Aorta (tissue), 5 donors: ENCODE measurements around the gene TGM5. TPM values are rescaled to one million over a fixed set of nuclear protein-coding genes. Genes with fewer than 3 reads are reported as not detected.

Experiments used
- ATAC-seq: fragments of 200-7000 bp; cut with Tn5 transposase; one replicate; pipeline ENCODE4 v1.9.1; 2022; ENCODE audit warnings: moderate library complexity; ENCODE audit not compliant: low FRiP score
- DNase-seq, 2 donors: peaks; one replicate each; pipeline ENCODE4 v3.0.0-alpha.2; 2020
- H3K27ac ChIP-seq, 2 donors: one replicate each; pipeline ENCODE4 v1.5.1; 2013; ENCODE audit warnings: low read length in 2 of 2, mild to moderate bottlenecking in 2 of 2, moderate library complexity in 2 of 2, control low read depth in 1 of 2, inconsistent platforms in 1 of 2, low read depth in 1 of 2
- H3K27me3 ChIP-seq, 2 donors: one replicate each; pipeline ENCODE4 v1.6.1; 2013; ENCODE audit warnings: control low read depth in 1 of 2, low read length in 1 of 2, mild to moderate bottlenecking in 1 of 2, moderate library complexity in 1 of 2; ENCODE audit not compliant: insufficient read depth in 2 of 2, control insufficient read depth in 1 of 2
- H3K36me3 ChIP-seq, 2 donors: one replicate each; pipeline ENCODE4 v1.6.1; 2013; ENCODE audit warnings: control low read depth in 1 of 2, low read length in 1 of 2, mild to moderate bottlenecking in 1 of 2; ENCODE audit not compliant: insufficient read depth in 2 of 2, control insufficient read depth in 1 of 2
- H3K4me1 ChIP-seq, 2 donors: one replicate each; pipeline ENCODE4 v1.6.1; 2013; ENCODE audit warnings: low read length in 2 of 2, control low read depth in 1 of 2, mild to moderate bottlenecking in 1 of 2, moderate library complexity in 1 of 2; ENCODE audit not compliant: insufficient read depth in 2 of 2, control insufficient read depth in 1 of 2
- H3K4me3 ChIP-seq, 2 donors: one replicate each; pipeline ENCODE4 v1.5.1; 2013; ENCODE audit warnings: low read length in 2 of 2, control low read depth in 1 of 2, mild to moderate bottlenecking in 1 of 2
- H3K9me3 ChIP-seq: one replicate; pipeline ENCODE4 v1.6.1; 2013; ENCODE audit warnings: mild to moderate bottlenecking, low read length; ENCODE audit not compliant: control insufficient read depth
- WGBS, 2 donors: extraction: QIAGEN DNeasy Blood & Tissue Kit; methylation state at CpG; one replicate each; pipeline ENCODE4 v1.1.7; 2013; 5-methylcytosine and 5-hydroxymethylcytosine counted together
- intact Hi-C, 2 donors: fragments of 100-400 bp; cut with DNase I; formaldehyde crosslinking; loops; one replicate each; pipeline versions ENCODE4 v1.14.2 to v1.15.0; 2022
- long read RNA-seq, 2 donors: library from polyadenylated mRNA; unstranded; transcript quantifications; one replicate each; pipeline ENCODE4 v2.0.0, GENCODE V29; 2020 to 2021
- polyA plus RNA-seq, 2 donors: library from polyadenylated mRNA; stranded (reverse); fragments of 200-250 nt; gene quantifications; one replicate each; pipeline ENCODE4 v1.2.3, GENCODE V29; 2013
- total RNA-seq, 2 donors: library from RNA; stranded (reverse); fragmentation: NEBNext Ultra II Directional; extraction: Animal tissue kit (Norgen Biotek cat#: 25700); gene quantifications; one replicate each; pipeline ENCODE4 v1.2.1, GENCODE V29; 2021
- donor health status: healthy with polysubstance abuse.
- donor health status: Bipolar disorder and iron deficiency.
- donor health status: DM: no; HTN: no; CAD: no.
- donor health status: DM: no; HTN: no; CAD: no.
- donor health status: DM: yes; HTN: yes; CAD: no.

The TGM5 gene, protein sequence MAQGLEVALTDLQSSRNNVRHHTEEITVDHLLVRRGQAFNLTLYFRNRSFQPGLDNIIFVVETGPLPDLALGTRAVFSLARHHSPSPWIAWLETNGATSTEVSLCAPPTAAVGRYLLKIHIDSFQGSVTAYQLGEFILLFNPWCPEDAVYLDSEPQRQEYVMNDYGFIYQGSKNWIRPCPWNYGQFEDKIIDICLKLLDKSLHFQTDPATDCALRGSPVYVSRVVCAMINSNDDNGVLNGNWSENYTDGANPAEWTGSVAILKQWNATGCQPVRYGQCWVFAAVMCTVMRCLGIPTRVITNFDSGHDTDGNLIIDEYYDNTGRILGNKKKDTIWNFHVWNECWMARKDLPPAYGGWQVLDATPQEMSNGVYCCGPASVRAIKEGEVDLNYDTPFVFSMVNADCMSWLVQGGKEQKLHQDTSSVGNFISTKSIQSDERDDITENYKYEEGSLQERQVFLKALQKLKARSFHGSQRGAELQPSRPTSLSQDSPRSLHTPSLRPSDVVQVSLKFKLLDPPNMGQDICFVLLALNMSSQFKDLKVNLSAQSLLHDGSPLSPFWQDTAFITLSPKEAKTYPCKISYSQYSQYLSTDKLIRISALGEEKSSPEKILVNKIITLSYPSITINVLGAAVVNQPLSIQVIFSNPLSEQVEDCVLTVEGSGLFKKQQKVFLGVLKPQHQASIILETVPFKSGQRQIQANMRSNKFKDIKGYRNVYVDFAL
- under 1 TPM in 1 of 2 donors, not detected in 1; 0.84 TPM for total RNA-seq
- not detected for polyA plus RNA-seq
- long read RNA-seq, donor 1, result 0 reads
- long read RNA-seq, donor 2, partial matches to known transcripts, result 0 of 1 reads
- long read RNA-seq, donor 2, other reads (novel, unspliced or antisense), result 1 of 1 reads

DNA sequence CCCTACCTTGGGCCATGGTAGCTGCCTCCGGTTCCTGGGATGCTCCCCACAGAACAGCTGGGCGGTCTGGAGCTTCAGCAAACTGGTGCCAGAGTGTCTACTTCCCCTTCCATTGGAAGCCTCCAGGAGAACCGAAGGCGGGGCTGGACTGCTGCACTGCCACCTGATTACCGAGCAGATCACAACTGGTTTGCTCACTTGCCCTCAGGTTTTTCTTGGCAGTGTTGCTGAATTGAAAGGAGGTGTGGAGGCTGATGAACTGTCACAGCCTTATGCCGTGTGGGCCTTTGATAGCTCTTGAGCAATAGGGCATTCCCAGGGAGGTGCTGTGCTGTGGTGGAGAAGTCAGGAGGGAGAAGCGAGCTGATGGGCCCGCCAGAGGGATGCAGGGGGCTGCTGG lies at the start of gene TGM5:
TGM5 (minus strand) TSS at position 95 of the 400 bp plus-strand sequence; CDS start at position 16, 79 bp downstream.
- H3K27ac ChIP-seq, result no peak within 1 kb of the TSS
- DNase-seq (no peak), ATAC-seq (no peak)
- H3K36me3 ChIP-seq, result no peaks in the 10 kb centered on the region
- no peak within 1 kb of the TSS for H3K4me3 ChIP-seq
- WGBS, 2 donors, result 78 to 83% methylated on average over 8 of the region's 8 CpGs
- intact Hi-C loops, result no loop called here
- H3K27me3 ChIP-seq, result no peaks in the 10 kb centered on the region
- H3K4me1 ChIP-seq, result no peaks in the 10 kb centered on the region
- no peaks in the 10 kb centered on the region for H3K9me3 ChIP-seq

DNA sequence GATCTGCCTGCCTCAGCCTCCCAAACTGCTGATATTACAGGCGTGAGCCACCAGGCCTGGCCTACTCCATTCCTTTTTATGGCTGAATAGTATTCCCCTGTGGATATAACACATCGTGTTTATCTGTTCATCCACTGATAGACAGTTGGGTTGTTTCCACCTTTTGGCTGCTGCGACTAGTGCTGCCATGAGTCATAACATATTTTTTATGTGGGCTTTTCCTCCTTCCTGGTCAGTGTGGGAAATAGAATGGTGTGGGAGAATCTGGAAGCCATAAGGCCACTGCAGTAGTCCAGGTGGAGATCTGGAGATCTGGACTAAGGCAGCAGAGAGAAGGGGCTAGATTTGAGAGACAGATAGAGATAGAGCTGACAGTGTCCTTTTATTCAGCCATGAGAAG lies 47.4 kb upstream of the TGM5 start:
- H3K9me3 ChIP-seq, result peaks cover 2% of the 10 kb centered on the region
- intact Hi-C loops, result no loop called here
- H3K36me3 ChIP-seq, result no peaks in the 10 kb centered on the region
- no peaks in the 10 kb centered on the region for H3K27me3 ChIP-seq
- no peak overlapping the region for H3K4me3 ChIP-seq
- no peak overlapping the region for H3K27ac ChIP-seq
- WGBS, 2 donors, result 54 to 55% methylated on average over 3 of the region's 3 CpGs
- H3K4me1 ChIP-seq, result no peaks in the 10 kb centered on the region
- no peak for DNase-seq
- no peak for ATAC-seq

DNA sequence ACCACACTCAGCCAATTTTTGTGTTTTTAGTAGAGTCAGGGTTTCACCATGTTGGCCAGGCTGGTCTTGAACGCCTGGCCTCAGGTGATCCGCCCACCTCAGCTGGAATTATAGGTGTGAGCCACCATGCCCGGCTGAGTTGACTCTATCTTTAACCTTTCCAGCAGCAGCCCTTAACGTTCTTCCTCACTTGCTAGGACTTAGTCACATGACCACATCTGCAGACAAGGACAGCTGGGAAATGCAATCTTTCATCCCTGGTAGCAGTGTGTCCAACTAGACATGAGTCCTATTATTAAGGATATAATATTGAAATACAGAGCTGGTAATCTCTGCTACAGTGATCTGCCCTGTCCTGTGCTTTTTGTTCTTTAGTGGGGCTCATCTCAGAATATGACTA lies 45.6 kb upstream of the TGM5 start:
- 59 to 64% methylated on average over 4 of the region's 4 CpGs for WGBS, 2 donors
- Histone ChIP-seq H3K36me3 (no peaks in the 10 kb centered on the region), H3K27me3 (no peaks in the 10 kb centered on the region), H3K9me3 (peaks cover 2% of the 10 kb centered on the region), H3K4me3 (no peak overlapping the region), H3K27ac (no peak overlapping the region), H3K4me1 (no peaks in the 10 kb centered on the region)
- intact Hi-C loops, result no loop called here
- ATAC-seq (no peak), DNase-seq (no peak)

DNA sequence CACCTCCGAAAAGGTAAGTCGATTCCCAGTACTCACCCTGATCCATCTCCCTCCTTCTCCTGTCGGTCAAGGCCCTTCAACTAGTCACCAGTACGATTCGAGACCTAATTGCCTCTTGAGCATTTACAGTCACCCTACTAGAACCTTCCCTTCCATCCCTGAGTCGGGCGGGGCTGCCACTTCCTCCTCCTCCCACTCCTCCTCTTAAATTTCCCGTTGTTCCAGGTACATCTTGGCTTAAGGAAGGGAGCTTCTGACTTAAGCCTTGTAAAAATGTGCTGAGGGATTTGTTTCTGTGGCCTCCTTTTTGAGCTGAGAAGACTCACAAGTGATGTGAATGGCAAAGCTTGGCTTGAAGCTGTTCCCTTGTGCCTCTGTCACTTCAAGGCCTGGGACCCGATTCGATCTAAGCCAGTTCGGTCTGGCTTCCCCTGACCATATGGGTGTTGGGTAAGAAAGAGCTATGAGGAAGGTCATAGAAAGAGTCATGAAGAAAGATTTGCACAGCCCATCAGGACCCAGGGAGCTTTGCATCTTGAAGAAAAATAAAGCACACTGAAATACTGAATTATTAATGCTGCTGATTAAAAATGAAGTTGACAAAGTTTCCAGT lies 35.6 kb upstream of the TGM5 start, which contains the start of gene TGM7:
TGM7 (minus strand) TSS at position 51 of the 613 bp plus-strand sequence.
- 87 to 91% methylated on average over 11 of the region's 11 CpGs for WGBS, 2 donors
- Histone ChIP-seq H3K4me3 (no peak within 1 kb of the TSS), H3K4me1 (no peaks in the 10 kb centered on the region), H3K36me3 (no peaks in the 10 kb centered on the region), H3K27ac (no peak within 1 kb of the TSS), H3K9me3 (no peaks in the 10 kb centered on the region), H3K27me3 (no peaks in the 10 kb centered on the region)
- no peak for ATAC-seq
- DNase-seq, result no peak
- intact Hi-C loops, result no loop called here

DNA sequence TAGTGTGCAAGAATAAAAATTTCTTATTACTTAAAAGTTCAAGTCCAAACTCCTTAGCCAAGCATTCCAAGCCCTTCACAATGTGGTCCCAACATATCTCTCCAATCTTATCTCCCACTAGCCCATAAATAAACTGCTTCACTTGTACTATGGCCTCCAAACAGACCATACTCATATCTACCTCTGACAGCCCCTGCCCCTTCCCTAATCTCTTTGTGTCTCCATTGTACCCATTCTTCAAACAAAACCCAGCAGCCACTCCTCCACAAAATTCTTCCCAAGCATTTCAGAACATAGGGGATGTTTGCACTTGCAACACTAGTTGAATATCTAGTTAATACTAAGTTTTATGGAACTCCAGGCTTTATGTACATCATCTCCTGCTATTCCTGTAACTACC lies 33.2 kb upstream of the TGM5 start:
- Histone ChIP-seq H3K9me3 (no peaks in the 10 kb centered on the region), H3K4me1 (no peaks in the 10 kb centered on the region), H3K4me3 (no peak overlapping the region), H3K27ac (no peak overlapping the region), H3K36me3 (no peaks in the 10 kb centered on the region), H3K27me3 (no peaks in the 10 kb centered on the region)
- DNase-seq, result no peak
- intact Hi-C loops, result no loop called here
- ATAC-seq, result no peak

DNA sequence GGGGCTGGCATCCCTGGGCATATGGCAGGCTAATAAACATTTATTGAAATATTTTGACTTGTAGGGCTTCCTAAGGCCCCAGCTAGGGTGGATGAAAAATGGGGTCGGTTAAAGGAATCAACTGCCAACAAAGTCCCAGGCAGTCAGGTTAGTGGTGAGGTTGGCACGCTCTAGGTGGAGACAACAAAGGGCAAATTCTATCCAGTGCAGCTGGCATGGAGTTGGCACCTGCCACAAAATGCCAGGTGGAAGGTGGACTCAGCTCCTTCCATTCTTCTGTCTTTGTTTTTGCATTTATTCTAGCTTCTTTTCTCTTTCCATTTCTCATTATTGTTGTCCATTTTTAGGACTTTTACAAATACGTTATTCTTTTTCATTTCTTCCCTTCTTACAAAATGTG lies 32.7 kb upstream of the TGM5 start:
- no peaks in the 10 kb centered on the region for H3K27me3 ChIP-seq
- no peak for ATAC-seq
- H3K9me3 ChIP-seq, result no peaks in the 10 kb centered on the region
- H3K36me3 ChIP-seq, result no peaks in the 10 kb centered on the region
- no peak for DNase-seq
- H3K4me3 ChIP-seq, result no peak overlapping the region
- intact Hi-C loops, result no loop called here
- H3K4me1 ChIP-seq, result no peaks in the 10 kb centered on the region
- WGBS, 2 donors, result 90% methylated on average over 3 of the region's 3 CpGs
- no peak overlapping the region for H3K27ac ChIP-seq

DNA sequence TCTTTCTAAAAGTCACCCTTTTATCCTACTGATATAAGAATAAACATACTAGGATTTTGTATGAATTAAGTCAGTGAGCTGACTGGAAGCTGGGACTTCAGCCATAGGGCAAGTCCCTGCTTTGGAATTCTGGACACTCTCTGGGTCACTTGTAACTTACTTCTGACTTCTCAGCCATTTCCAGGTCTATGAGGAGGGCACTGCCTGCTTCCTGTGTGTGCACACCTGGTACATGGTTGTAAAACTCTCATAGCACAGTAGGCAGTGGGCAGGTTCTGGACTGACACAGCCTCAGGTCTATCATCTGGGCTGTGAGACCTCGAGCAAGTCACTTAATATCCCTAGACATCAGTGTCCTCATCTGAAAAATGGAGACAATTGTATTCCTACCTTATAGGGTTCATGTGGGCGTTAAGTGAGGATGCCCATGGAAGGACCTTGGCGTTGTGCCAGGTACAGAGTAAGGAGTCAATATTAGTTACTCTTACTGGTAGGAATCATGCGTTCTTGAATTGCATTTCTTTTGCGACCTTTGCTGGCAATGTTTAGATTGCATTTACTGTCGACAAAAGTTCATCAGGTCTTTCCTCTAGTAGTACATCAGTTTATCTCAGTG lies 27.5 kb upstream of the TGM5 start:
- DNase-seq, result no peak
- no peak for ATAC-seq
- intact Hi-C loops, result no loop called here
- Histone ChIP-seq H3K4me1 (no peaks in the 10 kb centered on the region), H3K27ac (no peak overlapping the region), H3K4me3 (no peak overlapping the region), H3K36me3 (no peaks in the 10 kb centered on the region), H3K9me3 (no peaks in the 10 kb centered on the region), H3K27me3 (peaks cover 0 to 2% of the 10 kb centered on the region in 2 donors)
- 71 to 72% methylated on average over 6 of the region's 6 CpGs for WGBS, 2 donors

DNA sequence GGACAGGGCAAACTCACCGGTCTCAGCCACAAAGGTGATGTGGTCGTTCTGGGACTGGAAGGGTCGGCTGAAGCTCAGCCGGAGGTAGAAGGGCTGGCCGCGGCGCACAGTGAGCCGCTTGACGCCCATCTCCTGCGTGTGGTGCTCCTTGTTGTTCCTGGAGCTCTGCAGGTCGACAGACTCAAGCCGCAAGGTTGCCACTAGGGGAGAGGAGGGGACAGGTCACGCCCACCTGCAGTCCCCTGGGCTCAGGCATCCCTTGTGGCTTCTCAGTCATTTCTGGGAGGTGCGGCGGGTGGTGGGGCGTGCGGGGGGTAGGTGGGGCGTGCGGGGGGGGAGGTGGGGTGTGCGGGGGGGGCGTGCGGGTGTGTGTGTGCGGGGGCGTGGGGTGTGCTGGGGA lies 26.7 kb upstream of the TGM5 start:
- H3K4me3 ChIP-seq, result no peak overlapping the region
- 8 to 14% methylated on average over 10 to 24 of the region's 24 CpGs for WGBS, 2 donors
- DNase-seq (no peak), ATAC-seq (no peak)
- intact Hi-C loops, result no loop called here
- no peaks in the 10 kb centered on the region for H3K4me1 ChIP-seq
- H3K27me3 ChIP-seq, result peaks cover 0 to 2% of the 10 kb centered on the region in 2 donors
- H3K36me3 ChIP-seq, result no peaks in the 10 kb centered on the region
- no peak overlapping the region for H3K27ac ChIP-seq
- no peaks in the 10 kb centered on the region for H3K9me3 ChIP-seq
